OCI-LY3 (cell line): ENCODE measurements around the gene UGT1A9.
"Not testable (repeated sequence)": the region's sequence is repeated elsewhere in the genome, so short reads cannot be mapped to it uniquely, and the experiment has no call there.

ENCODE experiments used
- H2AFZ ChIP-seq: fragments of 200-600, 300-600 bp; shearing (Covaris generic); 2 replicates; pipeline ENCODE4 v1.6.0; 2014; ENCODE audit warnings: antibody characterized with exemption, low read depth, low read length
- H3K27ac ChIP-seq: fragments of 200-600, 300-600 bp; sonication (generic); 2 replicates; pipeline ENCODE4 v1.5.1; 2014; ENCODE audit warnings: mild to moderate bottlenecking, low read length, moderate library complexity, mixed read lengths
- H3K27me3 ChIP-seq: fragments of 200-600, 300-600 bp; sonication (generic); 2 replicates; pipeline ENCODE4 v1.6.1; 2014; ENCODE audit warnings: low read depth, low read length, mixed read lengths
- H3K36me3 ChIP-seq: fragments of 200-600, 300-600 bp; sonication (generic); replicated peaks from 2 replicates; pipeline ENCODE3; 2014; ENCODE audit warnings: low read depth, low read length, mixed read lengths
- H3K4me1 ChIP-seq: fragments of 300-600, 200-600 bp; sonication (generic); 2 replicates; pipeline ENCODE4 v1.6.1; 2014; ENCODE audit warnings: low read length, mixed read lengths
- H3K4me2 ChIP-seq: fragments of 200-600, 300-600 bp; sonication (generic); 2 replicates; pipeline ENCODE4 v1.6.1; 2014; ENCODE audit warnings: low read length, mixed read lengths
- H3K4me3 ChIP-seq: fragments of 300-600, 200-600 bp; sonication (generic); 2 replicates; pipeline ENCODE4 v1.5.1; 2014; ENCODE audit warnings: antibody characterized with exemption, mild to moderate bottlenecking, low read length, moderate library complexity
- H3K79me2 ChIP-seq: fragments of 300-600, 200-600 bp; shearing (Covaris generic); 2 replicates; pipeline ENCODE4 v1.6.1; 2014; ENCODE audit warnings: mild to moderate bottlenecking, low read length, mixed read lengths
- H3K9ac ChIP-seq: fragments of 300-600, 200-600 bp; shearing (Covaris generic); 2 replicates; pipeline ENCODE4 v1.6.0; 2014; ENCODE audit warnings: mild to moderate bottlenecking, low read length, moderate library complexity
- H3K9me3 ChIP-seq: fragments of 200-600, 300-600 bp; shearing (Covaris generic); 2 replicates; pipeline ENCODE4 v1.6.1; 2014; ENCODE audit warnings: low read length, mixed read lengths; ENCODE audit not compliant: insufficient read depth
- H4K20me1 ChIP-seq: fragments of 200-600, 300-600 bp; sonication (generic); 2 replicates; pipeline ENCODE4 v1.6.1; 2016; ENCODE audit warnings: low read length, mixed read lengths; ENCODE audit not compliant: insufficient read depth
- CTCF ChIP-seq: fragments of 200-600, 300-600 bp; sonication (generic); IDR thresholded peaks from 2 replicates; pipeline ENCODE4 v1.5.1; 2014; ENCODE audit warnings: antibody characterized with exemption, low read length, low read depth
- EZH2phosphoT487 ChIP-seq: fragments of 200-600 bp; shearing (Covaris generic); IDR thresholded peaks from 2 replicates; pipeline ENCODE4 v1.6.1; 2018; ENCODE audit warnings: antibody characterized with exemption, mixed run types, low read depth

Gene UGT1A9

GRCh38 chr2:233654501-233654900 lies 17.2 kb upstream of the UGT1A9 start:
- no peak for TF ChIP-seq EZH2phosphoT487
- no peak for TF ChIP-seq CTCF
- H3K9me3 ChIP-seq = no peaks in the 10 kb centered on the region
- H3K27ac ChIP-seq = no peak overlapping the region
- H3K4me3 ChIP-seq = no peak overlapping the region
- H3K4me2 ChIP-seq = no peak overlapping the region
- H3K4me1 ChIP-seq = no peaks in the 10 kb centered on the region
- no peak overlapping the region for H3K9ac ChIP-seq
- H4K20me1 ChIP-seq = no peaks in the 10 kb centered on the region
- H3K79me2 ChIP-seq = no peaks in the 10 kb centered on the region
- no peak overlapping the region for H2AFZ ChIP-seq
- H3K27me3 ChIP-seq = no peaks in the 10 kb centered on the region
- no peaks in the 10 kb centered on the region for H3K36me3 ChIP-seq

- Histone ChIP-seq H3K4me2 (no peak overlapping the region), H3K4me1 (no peaks in the 10 kb centered on the region), H3K4me3 (no peak overlapping the region), H3K27ac (no peak overlapping the region), H3K79me2 (no peaks in the 10 kb centered on the region), H2AFZ (no peak overlapping the region), H4K20me1 (no peaks in the 10 kb centered on the region), H3K36me3 (no peaks in the 10 kb centered on the region), H3K9ac (no peak overlapping the region), H3K27me3 (no peaks in the 10 kb centered on the region), H3K9me3 (no peaks in the 10 kb centered on the region)
- TF ChIP-seq EZH2phosphoT487 (no peak), CTCF (no peak)
These were observed 16.7 kb upstream of the UGT1A9 start for GRCh38 chr2:233655043-233655442.

GRCh38 chr2:233655943-233656342 lies 15.8 kb upstream of the UGT1A9 start:
- not testable (repeated sequence) for H3K27ac ChIP-seq, H3K9me3 ChIP-seq, H3K36me3 ChIP-seq, H4K20me1 ChIP-seq, H3K4me3 ChIP-seq, H3K79me2 ChIP-seq, H3K4me1 ChIP-seq, H2AFZ ChIP-seq, H3K27me3 ChIP-seq, H3K4me2 ChIP-seq, H3K9ac ChIP-seq

GRCh38 chr2:233656443-233656842 lies 15.3 kb upstream of the UGT1A9 start:
- Histone ChIP-seq H3K4me2 (no peak overlapping the region), H3K27ac (no peak overlapping the region), H3K9me3 (no peaks in the 10 kb centered on the region), H3K79me2 (no peaks in the 10 kb centered on the region), H4K20me1 (no peaks in the 10 kb centered on the region), H3K27me3 (no peaks in the 10 kb centered on the region), H3K4me3 (no peak overlapping the region), H3K4me1 (no peaks in the 10 kb centered on the region), H3K36me3 (no peaks in the 10 kb centered on the region), H2AFZ (no peak overlapping the region), H3K9ac (no peak overlapping the region)
- TF ChIP-seq CTCF (no peak), EZH2phosphoT487 (no peak)

GRCh38 chr2:233658610-233659009 lies 13.1 kb upstream of the UGT1A9 start:
- no peaks in the 10 kb centered on the region for H3K27me3 ChIP-seq
- H2AFZ ChIP-seq = no peak overlapping the region
- no peaks in the 10 kb centered on the region for H3K79me2 ChIP-seq
- H3K9ac ChIP-seq = no peak overlapping the region
- H3K36me3 ChIP-seq = no peaks in the 10 kb centered on the region
- H3K9me3 ChIP-seq = no peaks in the 10 kb centered on the region
- TF ChIP-seq EZH2phosphoT487 (no peak), CTCF (no peak)
- no peaks in the 10 kb centered on the region for H4K20me1 ChIP-seq
- H3K4me2 ChIP-seq = no peak overlapping the region
- no peak overlapping the region for H3K27ac ChIP-seq
- H3K4me3 ChIP-seq = no peak overlapping the region
- no peaks in the 10 kb centered on the region for H3K4me1 ChIP-seq
